ENCODE results near the gene DDX59.
"Not testable (repeated sequence)": the region's sequence is repeated elsewhere in the genome, so short reads cannot be mapped to it uniquely, and the experiment has no call there.

DDX59 gene

DNA sequence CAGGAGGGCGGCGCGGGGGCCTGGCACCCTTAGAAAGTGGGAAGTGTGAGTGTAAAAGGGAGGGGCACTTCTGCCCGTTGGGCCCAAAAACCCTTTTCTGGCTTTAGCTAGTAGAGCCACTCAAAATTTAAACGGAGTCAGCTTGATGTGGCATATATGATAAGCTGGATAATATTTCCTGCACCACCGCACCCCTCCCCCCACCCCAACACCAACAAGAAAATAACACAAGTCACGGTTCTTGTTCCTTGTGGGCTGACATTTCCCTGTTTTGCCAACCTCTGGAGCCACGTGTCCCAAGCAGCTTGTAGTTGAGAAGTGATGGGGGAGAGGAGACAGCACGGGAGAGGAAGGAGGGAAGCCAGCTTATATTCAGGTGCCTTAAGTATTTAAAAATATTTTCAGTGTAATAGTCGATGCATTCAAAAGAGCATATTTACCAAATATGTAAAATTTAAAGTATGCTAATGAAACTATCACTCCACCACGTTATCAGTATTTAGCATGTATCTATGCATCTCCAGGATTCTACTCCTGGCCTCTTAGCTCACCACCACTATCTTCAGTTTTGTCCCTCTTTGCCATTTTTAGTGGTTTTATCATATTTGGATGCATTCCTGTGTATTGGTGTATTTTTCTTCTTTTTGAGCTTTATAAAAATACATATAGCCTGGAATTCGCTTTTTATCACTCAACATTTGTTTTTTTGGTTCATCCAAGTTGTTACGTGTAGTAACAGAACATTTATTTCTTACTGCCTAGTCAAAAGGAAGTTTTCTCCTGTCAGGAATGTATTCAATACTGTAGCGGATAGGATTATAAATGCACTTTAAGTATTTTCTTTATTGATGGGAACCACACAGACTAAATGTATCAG is 773 bp upstream of the DDX59 start:
- DNase-seq (ENCODE audit: low read depth), result no peak

DNA sequence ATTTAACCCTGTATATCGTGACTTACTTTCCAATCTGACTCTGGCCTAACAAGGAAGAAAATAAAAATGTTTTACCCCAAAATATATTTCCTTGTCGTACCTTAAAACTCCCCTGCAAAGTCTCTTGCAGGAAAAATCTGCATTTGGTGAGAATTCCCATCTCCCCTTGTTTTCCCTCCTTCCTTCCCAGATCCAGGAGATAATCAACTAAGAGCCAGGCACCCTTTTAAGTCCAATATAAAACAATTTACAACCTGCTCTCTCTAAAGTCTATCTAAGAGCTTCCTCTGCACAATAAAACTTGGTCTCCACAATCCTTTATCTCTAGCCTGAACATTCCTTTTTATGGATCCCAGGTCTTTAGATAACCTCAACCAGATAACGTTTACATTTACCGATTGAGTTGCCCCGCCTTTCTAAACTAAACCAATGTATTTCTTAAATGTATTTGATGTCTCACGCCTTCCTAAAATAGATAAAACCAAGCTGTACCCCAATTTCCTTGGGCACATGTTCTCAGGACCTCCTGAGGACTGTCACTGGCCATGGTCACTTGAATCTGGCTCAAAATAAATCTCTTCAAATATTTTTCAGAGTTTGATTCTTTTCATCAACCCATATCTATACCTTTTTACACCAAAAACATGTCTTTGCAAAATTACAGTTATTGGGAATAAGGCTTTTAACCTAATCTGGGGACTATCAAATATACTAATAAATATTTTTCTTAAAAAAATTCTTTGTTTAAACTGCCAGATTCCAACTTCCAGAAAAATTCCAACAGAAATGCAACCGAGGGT is 993 bp downstream of the DDX59 start:
- no peak for DNase-seq (ENCODE audit: low read depth)

DNA sequence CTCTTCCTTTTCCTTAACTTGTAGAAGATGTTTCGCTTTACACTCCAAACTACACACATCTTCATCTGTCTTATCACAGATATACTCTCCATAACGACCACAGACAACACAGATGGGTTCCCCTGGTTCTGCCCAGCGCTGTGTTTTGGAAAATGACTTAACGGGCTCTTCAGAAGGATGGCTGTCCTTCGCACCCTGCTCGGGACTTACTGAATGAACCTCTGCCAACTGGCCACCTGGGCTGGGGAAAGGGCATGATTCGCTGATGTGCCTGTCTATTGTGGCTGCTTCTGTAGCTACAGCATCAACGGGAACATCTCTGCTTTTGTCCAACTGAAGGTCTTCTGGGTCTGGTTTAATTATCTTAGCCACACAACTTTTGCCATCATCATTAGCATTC is 3.4 kb downstream of the DDX59 start:
- DNase-seq (ENCODE audit: low read depth), result no peak

DNA sequence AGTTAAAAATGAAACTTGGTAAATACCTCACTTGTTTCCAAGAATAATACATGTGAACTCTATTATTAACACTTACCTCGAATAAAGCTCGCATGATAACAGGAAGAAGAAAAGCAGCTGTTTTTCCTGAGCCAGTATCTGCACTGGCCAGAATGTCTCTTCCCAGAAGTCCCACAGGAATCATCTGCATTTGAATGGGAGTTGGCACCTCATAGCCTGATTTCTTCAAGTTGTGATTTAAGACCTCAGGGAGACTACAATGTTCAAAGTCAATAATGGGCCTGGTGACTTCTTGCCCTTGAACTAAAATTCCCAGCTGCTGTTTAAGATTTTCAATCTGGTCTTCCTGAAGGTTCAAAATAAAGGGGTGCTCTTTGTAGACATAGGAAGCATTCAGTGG is 3.8 kb downstream of the DDX59 start:
- no peak for DNase-seq (ENCODE audit: low read depth)

DNA sequence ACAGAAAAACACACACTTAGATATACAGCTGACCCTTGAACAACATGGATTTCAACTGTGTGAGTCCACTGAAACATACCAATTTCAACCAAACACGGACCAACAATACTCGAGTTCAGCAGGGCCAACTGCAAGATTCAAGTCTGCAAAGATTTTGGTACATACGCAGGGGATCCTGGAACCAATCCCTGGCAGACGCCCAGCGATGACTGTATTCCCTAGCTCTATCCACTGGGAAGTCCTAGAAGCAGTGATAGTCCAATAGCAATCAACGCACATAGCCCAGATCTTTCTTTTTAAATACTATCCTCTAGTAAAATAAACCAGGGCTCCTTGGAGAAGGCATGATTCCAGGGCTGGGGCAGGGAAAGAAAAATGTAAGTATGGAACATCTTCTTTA is 9.0 kb downstream of the DDX59 start:
- DNase-seq (ENCODE audit: low read depth), result no peak

DNA sequence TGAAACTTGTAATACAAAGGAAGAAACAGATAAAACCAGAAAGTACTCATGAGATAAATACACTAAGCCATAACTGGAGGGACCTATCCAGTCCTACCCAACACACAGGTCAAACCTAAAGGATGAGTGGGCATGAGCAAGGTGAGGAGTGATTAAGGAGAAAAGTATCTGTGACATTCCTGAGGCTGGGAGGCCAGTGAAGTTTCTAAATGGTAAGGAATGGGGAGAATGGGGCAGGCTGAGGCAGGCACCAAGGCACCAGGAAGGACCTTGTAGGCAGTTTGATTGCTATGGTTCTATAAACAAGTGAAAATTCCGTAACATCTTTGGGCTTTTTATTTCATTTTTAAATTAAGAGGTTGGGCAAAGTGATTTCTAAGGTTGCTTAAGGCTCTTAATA is 10.4 kb downstream of the DDX59 start:
- no peak for DNase-seq (ENCODE audit: low read depth)

DNA sequence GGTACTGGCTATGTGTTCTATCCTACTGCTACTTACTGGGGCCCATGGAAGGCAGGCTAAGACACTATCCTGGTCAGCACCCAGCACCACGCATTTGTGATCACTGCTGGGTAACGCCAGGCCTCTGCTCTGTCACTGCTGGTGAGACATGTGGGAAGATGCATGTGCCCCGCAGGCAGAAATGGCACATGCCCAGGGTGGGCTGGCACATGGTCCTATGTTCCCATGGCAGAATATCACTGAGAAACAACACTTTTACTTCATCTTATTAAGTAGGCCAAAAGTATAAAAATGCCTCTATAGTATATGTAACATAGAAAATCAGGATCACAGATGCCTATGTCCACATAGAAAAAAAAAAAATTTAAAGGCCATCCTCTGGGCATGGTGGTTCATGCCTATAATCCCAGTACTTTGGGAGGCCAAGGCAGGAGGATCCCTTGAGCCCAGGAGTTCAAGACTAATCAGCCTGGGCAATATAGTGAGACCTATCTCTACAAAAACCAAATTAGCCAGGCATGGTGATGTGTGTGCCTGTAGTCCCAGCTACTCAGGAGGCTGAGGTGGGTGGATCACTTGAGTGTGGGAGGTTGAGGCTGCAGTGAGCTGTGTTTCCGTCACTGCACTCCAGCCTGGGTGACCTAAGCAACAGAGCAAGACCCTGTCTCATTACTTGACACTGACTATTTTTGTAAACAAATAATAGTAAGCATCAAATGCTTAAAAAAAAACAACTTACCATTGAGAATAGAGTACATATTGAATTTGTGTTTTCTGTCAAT is 11.5 kb downstream of the DDX59 start:
- DNase-seq (ENCODE audit: low read depth), result no peak

DNA sequence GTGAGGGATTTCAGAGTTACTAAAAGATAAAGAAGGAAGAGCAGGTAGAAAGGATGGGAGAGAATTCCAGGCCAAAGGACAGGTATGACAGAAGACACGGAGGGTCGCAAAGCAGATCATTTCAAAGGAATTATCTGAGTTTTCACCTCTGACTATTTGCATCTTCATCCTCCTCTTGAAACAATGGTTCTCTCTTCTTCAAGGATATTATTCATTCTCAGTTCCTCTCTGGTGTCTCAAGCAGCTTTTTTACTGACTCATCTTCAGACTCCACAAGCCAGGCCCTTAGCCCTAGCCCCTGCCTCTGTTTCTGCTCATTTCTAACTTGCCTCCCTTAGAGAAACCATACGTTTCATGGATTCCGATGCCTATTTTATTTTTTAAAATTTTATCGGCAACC is 15.0 kb downstream of the DDX59 start:
- no peak for DNase-seq (ENCODE audit: low read depth)

DNA sequence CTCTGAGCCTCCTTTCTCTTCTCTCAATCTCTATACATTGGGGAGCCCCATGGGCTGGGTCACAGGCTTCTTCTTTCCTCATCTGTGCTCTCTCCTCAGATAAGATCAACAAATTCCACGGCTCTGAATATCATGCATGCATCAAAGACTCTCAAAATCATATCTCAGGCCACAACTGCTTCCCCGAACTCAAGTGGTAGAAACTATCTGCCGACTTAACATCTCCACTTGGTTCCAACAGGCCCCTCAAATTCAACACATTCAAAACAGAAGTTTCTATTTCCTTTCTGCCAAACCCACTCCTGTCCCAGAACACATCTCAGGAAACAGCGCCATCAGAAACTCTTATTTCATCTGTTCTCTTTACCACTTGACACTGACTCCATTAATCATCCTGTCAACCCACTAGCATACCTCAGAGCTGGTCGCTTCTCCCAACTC is 16.7 kb downstream of the DDX59 start:
- no peak for DNase-seq (ENCODE audit: low read depth)

DNA sequence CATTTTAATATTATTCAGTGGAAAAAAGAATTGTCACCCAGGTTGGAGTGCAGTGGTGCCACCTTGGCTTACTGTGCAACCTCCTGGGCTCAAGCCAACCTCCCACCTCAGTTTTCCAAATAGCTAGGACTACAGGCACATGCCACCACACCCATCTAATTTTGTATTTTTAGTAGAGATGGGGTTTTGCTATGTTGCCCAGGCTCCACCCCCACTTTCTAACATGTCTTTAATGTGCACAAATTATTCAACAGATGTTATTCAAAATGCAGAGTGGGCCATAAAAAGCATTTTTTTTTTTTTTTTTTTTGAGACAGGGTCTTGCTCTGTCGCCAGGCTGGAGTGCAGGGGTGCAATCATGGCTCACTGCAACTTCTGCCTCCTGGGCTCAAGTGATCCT is 17.3 kb downstream of the DDX59 start:
- DNase-seq (ENCODE audit: low read depth), result no peak

DNA sequence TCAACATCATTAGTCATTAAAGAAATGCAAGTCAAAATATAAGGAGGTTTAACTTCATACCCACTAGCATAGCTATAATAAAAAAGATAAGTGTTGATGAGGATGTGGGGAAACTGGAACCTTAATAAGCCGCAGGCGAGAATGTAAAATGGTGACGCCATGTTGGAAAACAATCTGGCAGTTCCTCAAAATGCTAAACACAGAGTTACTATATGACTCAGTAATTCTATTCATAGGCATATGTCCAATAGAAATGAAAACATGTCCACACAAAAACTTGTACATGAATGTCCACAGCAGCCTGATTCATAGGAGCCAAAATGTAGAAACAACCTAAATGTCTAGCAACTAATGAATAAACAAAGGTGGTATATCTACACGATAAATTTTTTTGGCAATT is 23.2 kb downstream of the DDX59 start:
- no peak for DNase-seq (ENCODE audit: low read depth)

DNA sequence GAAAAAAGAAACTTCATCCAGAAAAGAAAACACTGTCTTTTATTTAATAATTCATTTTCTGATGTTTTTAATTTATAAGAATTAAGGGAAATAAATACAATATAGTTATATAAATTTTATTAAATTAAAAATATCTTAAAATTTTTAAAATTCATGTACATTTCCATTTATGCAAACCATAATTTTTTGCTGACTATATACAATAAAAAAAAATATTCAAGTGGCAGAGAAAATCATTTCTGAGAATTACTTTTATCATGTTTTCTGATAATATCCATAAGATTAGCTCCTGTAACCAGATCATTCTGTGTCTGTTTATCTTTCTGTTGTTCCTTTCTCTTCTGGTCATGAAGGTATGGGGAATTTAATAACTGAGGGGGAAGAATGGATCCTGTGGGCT is 25.7 kb downstream of the DDX59 start:
- no peak for DNase-seq (ENCODE audit: low read depth)

DNA sequence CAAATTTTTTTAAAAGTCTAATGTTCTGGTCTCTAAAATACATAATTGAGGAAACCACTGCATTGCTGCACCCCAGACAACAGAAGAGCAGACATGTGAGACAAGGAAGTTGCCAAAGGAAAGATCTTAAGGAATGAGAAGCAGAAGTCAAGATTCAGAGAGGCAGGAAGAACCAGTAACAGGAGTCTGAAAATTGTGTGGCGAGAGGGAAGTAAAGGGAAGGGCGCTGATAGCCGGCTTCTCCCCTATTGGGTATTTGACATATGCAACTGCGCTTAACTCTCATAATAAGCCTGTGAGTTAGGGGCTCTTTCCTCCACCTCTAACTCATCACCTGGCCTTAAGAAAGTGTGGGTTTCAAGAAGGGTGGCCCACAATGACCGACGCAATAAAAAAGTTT is 27.2 kb downstream of the DDX59 start:
- DNase-seq (ENCODE audit: low read depth), result no peak

DNA sequence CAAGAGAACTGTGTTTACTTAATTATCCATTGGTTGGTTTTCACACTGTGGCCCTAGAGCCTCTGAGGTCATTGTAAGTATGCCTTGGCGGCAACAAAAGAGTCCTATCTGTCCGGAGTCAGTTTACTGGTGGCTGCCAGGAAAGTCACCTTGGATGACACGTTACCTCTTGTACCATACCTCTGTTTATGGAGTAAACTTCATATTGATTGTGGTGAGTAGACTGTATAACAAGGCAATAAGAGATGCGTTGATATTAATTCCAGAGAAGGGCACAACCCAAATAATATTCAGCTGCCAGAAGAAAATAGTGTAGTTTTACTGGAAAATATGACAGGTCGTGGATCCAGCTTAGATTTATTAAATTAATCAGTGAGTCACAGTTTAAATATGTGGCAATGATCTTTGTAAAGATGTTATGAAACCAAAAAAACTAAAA is 28.7 kb downstream of the DDX59 start:
- no peak for DNase-seq (ENCODE audit: low read depth)

DNA sequence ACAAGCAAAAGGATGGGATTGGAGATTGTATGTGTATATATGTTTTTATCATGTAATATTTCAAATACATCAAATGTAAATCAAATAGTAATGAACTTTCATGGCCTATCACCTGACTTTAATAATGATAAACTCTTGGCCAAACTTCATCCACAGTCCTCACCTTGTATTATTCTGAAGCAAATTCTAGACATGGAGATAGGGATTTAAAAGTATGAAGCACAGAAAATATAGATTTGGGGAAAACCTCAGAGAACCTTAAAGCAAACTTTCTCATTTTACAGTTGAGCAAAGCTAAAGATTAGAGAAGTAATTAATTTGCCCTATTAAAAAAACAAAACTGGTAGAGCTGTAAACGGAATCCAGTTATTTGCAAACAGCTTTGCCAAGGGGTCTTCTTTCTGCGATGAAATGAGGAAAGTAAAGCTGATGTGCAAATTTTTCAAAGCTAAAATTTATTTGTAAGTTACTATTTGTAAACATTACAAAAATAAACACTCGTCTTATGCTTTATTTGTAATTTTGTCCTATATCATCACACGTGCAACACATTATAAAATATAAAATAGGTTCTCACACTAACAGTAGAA is 29.2 kb downstream of the DDX59 start:
- DNase-seq (ENCODE audit: low read depth), result no peak

DNA sequence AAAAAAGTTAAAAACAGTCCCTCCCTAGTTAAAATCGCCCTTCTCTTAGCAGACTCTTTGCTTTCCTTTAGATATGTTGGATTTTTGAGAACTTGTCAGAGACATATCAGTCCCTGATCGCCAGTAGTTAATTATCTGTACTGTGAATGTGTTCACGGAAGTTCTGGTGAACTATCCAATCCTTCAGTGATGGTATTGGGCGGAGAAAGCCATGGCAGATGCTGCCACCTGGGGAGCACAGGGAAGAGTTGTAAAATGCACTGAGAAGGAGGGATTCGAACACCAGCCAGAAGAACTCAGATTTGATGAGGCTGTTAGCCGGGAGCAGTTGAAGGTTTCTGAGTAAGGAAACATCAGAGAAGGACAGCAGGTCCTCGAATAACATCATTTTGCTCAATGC is 31.6 kb downstream of the DDX59 start:
- no peak for DNase-seq (ENCODE audit: low read depth)

DNA sequence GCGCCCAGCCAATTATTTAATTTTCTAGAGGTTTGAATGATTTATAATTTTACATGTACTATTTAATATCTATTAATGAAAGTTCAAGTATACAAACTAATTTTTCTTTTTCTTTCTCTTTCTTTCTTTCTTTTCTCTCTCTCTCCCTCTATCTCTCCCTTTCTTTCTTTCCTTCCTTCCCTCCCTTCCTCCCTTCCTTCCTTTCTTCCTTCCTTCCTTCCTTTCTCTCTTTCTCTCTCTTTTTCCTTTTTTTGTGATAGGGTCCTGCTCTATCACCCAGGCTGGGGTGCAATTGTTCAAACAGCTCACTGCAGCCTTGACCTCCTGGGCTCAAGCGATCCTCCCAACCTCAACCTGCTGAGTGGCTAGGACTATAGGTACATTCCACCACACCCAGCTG is 33.0 kb downstream of the DDX59 start:
- no peak for DNase-seq (ENCODE audit: low read depth)

DNA sequence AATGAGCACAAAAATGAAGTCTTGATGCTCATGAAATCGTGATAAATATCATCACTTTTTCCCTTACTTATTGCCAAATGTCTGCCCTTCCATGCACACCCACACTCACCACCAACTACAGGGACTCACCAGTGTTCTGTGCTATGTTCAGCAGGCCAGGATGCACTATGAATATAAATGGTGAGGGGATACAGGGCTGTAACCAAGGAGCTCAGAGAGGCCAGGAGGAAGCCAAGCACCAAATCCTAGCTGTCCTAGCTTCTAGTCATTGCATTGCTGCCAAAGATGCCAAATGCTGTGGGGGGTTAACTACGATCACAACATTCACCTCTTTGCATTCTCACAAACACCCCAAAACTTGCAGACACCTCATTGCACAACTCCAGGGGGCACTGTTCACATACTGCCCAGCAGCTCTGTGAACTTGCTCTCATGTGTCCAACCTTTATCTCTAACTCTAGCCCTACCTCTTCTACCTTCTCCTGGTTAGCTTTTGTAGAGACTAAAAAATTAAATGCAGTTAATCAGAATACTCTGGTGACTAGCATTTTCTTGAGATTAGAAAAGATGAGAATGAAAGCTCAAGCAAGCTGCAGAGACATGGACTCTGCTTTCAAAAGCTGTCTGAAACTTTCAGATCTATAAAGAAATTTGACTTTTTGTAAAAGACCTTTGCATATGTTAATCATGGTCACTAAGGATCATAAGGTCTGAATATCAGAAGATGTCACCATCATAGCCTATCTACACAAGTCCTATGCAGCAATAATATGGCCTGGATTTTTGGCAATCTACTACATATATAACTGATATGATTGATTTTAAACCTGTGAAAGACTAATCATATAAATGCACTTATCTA is 35.2 kb downstream of the DDX59 start:
- no peak for DNase-seq (ENCODE audit: low read depth)

DNA sequence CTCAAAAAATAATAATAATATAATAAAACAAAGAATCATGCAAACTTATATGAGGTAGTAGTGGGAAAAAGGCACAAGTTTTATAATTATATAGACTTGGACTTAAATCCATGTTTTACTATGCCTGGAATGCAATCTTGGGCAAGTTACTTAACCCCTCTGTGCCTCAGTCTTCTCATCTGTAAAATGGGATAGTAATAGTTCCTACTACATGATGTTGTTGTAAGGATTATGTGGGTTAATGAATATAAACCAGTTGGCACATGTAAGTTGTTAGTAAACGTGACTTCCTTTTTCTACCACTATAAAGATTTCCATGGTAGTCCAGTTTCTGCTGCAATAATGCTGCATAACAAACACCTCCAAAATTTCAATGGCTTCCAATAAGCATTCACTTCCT is 38.3 kb downstream of the DDX59 start:
- no peak for DNase-seq (ENCODE audit: low read depth)

DNA sequence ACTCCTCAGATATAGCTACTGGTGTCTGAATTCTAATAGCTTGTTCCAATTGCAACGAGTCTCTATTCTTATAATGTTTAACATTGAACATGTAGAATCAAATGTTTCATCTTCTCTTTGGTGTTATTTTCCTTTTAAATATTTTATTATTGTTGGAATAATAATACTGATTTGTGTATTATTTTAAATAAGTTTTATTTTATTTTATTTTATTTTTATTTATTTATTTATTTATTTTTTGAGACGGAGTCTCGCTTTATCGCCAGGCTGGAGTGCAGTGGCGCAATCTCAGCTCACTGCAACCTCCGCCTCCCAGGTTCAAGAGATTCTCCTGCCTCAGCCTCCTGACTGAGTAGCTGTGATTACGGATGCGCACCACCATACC is 39.2 kb downstream of the DDX59 start:
- not testable (repeated sequence) for DNase-seq (ENCODE audit: low read depth)

DNA sequence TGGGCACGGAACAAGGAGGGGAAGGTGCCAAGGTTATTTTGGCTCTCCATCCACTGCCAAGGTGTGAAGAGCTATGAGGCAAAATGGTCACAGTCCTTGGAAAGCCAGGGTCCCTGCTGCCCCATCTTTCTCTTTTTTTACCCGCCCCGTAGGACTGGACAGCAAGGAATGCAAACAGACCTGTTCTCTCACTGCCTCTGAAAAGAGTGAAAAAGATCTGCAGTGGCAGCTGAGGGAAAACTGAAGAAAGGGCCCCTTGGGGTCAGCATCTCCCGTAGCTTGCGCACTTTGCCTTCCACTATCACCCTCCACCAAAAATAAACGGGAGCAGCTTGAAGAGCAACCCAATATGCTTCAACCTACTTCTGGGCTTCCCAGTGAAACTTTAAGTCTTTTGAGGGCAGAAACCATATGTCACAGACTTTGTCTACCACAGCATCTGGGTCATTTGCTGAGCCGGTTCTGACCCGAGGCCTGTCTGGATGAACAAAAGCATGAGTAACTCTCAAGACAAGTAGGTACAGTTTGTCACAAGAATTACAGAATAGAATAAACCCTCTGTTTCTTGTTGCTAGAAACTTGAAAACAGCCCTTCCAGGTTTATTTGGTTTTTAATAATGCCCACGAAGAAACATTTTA is 39.7 kb downstream of the DDX59 start:
- no peak for DNase-seq (ENCODE audit: low read depth)

Measured in stimulated activated CD8-positive, alpha-beta memory T cell treated with anti-CD3 and anti-CD28 coated beads, Interleukin-15, amount 100 ng/mL, for 1 hour (primary cell).